Activated CD4-positive, alpha-beta T cell treated with anti-CD3 and anti-CD28 coated beads for 36 hours (primary cell): ENCODE data around the gene FGD6. TPM values are rescaled to one million over a fixed set of nuclear protein-coding genes. Genes with fewer than 3 reads are reported as not detected.
"Not testable (repeated sequence)": the region's sequence is repeated elsewhere in the genome, so short reads cannot be mapped to it uniquely, and the experiment has no call there.

Source experiments
- ATAC-seq: fragments of 200-7000 bp; cut with Tn5 transposase; one replicate; pipeline ENCODE4 v1.10.0; 2021; ENCODE audit warnings: mild to moderate bottlenecking, moderate library complexity
- CTCF ChIA-PET: fragments of 350-600 bp; sonication (Branson Sonifier 250); formaldehyde crosslinking; loops from one replicate; lab custom pipeline; 2021; ENCODE audit warnings: antibody characterized with exemption; lab: Charles Lee
- POLR2A ChIA-PET: fragments of 350-600 bp; sonication (Branson Sonifier 250); formaldehyde crosslinking; loops from one replicate; lab custom pipeline; 2021; ENCODE audit warnings: antibody characterized with exemption, inconsistent platforms; lab: Charles Lee
- DNase-seq: peaks from one replicate; pipeline ENCODE4 v3.0.0-alpha.2; 2020
- H3K27ac Mint-ChIP-seq: one replicate; pipeline ENCODE4 v1.8.0; 2021; ENCODE audit warnings: mixed read lengths
- H3K27me3 Mint-ChIP-seq: one replicate; pipeline ENCODE4 v1.8.0; 2021; ENCODE audit warnings: mixed read lengths
- H3K36me3 Mint-ChIP-seq: one replicate; pipeline ENCODE4 v1.8.0; 2021; ENCODE audit warnings: low read depth, mixed read lengths
- H3K4me1 Mint-ChIP-seq: one replicate; pipeline ENCODE4 v1.8.0; 2021; ENCODE audit warnings: mixed read lengths
- H3K4me3 Mint-ChIP-seq: one replicate; pipeline ENCODE4 v1.8.0; 2021; ENCODE audit warnings: mild to moderate bottlenecking, moderate library complexity, mixed read lengths
- H3K9me3 Mint-ChIP-seq: one replicate; pipeline ENCODE4 v1.8.0; 2021; ENCODE audit warnings: low read depth, mixed read lengths
- intact Hi-C, 2 experiments: fragments of 100-400 bp; cut with DNase I in 1 of 2; cut with micrococcal nuclease in 1 of 2; formaldehyde crosslinking; loops; one replicate each; pipeline versions ENCODE4 v1.14.2 to v1.15.1; 2022 to 2024; cut with DNase I, micrococcal nuclease
- total RNA-seq, 2 experiments: library from RNA; stranded (reverse); gene quantifications; one replicate each; pipeline ENCODE4 v1.2.3, GENCODE V29; 2021

Gene FGD6
- total RNA-seq, 2 experiments from 2014 or later: 1.1 to 1.3 TPM

DNA sequence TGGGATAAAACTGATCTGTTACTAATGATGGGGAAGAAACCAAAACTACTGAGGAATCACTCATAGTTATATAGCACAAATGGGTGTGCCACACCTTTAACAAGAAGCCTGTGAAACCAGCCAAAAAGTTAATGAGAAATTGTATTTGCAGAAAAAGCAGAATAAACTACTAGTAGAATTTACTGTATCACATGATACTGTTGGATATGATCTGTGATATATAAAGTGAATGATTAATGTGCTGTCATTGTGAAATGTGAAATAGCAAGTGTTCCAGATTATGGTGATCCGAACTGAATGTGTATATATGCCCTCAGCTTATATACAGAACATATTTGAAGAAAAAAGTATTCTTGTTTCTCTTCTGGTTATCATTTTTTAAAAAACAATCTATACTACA is 30.8 kb upstream of the FGD6 start:
- H3K27me3 Mint-ChIP-seq: no peaks in the 10 kb centered on the region
- H3K4me3 Mint-ChIP-seq: no peak overlapping the region
- intact Hi-C loops: no loop called here
- no peak for ATAC-seq
- H3K27ac Mint-ChIP-seq: no peak overlapping the region
- POLR2A ChIA-PET: no interaction called here
- peaks cover 17% of the 10 kb centered on the region for H3K4me1 Mint-ChIP-seq
- DNase-seq: no peak
- peaks cover 17% of the 10 kb centered on the region for H3K36me3 Mint-ChIP-seq
- CTCF ChIA-PET: no interaction called here
- no peaks in the 10 kb centered on the region for H3K9me3 Mint-ChIP-seq

DNA sequence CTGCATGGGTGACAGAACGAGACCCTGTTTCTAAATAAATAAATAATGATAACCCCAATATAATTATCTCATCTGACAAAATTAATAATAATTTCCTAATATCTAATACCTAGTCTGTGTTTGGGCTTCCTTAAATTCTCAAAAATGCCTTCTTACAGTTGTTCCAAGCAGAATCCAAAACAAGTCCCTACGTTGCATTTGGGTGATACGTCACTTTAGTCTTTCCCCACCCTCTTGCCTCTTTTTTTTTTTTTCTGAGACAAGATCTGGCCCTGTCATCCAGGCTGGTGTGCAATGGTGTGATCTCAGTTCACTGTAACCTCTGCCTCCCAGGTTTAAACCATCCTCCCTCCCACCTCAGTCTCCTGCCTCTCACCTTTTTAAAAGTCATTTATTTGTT is 27.1 kb upstream of the FGD6 start:
- Mint-ChIP-seq H3K27ac (no peak overlapping the region), H3K4me3 (no peak overlapping the region), H3K9me3 (no peaks in the 10 kb centered on the region), H3K4me1 (peaks cover 28% of the 10 kb centered on the region), H3K27me3 (no peaks in the 10 kb centered on the region), H3K36me3 (peaks cover 18% of the 10 kb centered on the region)
- intact Hi-C loops: no loop called here
- ATAC-seq (no peak), DNase-seq (no peak)
- ChIA-PET CTCF (interaction anchor here (1.0 to 1.1 kb wide), 2 partner anchors 30 to 52 kb away, joined by 3 read pairs; no protein-coding TSS in a partner anchor), POLR2A (no interaction called here)

DNA sequence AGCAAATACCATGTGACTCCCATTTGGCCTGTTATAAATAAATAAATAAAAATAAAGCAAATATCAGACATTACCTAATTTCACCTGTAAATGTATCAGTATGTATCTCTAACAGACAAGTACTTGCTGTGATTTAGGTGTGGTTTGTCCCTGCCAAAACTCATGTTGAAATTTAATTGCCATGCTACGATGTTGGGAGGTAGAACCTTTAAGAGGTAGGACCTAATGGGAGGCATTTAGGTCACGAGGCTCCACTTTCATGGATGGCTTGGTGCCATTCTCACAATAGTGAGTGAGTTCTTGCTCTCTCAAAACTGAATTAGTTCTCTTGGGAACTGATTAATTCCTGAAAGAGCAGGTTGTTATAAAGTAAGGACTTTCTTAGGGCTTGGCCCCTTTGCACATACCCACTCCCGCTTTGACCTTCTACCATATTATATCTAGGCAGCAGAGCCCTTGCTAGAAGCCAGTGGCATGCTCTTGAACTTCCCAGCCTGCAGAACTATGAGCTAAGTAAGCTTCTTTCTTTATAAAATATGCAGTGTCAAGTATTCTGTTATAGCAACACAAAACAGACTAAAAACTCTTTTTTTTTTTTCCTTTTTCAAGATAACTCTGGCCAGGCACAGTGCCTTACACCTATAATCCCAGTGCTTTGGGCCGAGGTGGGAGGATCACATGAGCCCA is 26.4 kb upstream of the FGD6 start:
- DNase-seq (no peak), ATAC-seq (no peak)
- Mint-ChIP-seq H3K36me3 (peaks cover 18% of the 10 kb centered on the region), H3K4me1 (peaks cover 31% of the 10 kb centered on the region), H3K4me3 (no peak overlapping the region), H3K27me3 (no peaks in the 10 kb centered on the region), H3K27ac (no peak overlapping the region), H3K9me3 (no peaks in the 10 kb centered on the region)
- intact Hi-C loops: no loop called here
- ChIA-PET CTCF (interaction anchor here (1.0 kb wide), 1 partner anchor 22 kb away, joined by 3 read pairs; no protein-coding TSS in a partner anchor), POLR2A (no interaction called here)

DNA sequence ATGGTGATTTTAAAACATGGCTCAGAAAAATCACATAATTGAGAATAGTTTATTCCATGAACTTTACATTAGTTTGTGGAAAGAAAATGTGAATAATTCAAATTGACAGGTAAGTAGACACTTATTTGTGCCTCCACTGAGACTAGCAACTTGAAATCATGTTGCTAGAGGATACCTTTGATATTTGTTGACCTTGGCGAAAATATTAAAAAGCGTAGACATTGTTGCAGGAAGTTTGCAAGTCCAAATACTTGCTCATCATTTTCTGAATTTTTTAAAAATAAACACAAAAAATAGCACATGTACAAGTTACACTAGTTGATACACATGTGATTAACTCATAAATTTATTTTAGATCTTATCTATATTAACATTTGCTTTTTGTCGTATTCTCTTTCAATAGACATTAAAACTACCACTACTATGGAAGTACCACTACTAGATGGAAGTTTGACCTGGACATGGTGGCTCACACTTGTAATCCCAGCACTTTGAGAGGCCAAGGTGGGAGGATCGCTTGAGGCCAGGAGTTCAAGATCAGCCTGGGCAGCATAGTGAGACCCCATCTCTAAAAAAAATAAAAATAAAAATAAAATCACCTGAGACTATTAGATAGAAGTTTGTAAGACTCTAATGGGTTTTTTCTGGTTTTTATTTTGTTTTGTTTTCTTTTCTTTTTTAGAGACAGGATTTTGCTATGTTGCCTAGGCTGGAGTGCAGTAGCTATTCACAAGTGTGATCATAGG is 24.7 kb upstream of the FGD6 start:
- Mint-ChIP-seq H3K27ac (no peak overlapping the region), H3K27me3 (no peaks in the 10 kb centered on the region), H3K36me3 (peaks cover 26% of the 10 kb centered on the region), H3K4me3 (no peak overlapping the region), H3K9me3 (no peaks in the 10 kb centered on the region), H3K4me1 (peaks cover 40% of the 10 kb centered on the region)
- ChIA-PET CTCF (no interaction called here), POLR2A (no interaction called here)
- DNase-seq: no peak
- intact Hi-C loops: no loop called here
- ATAC-seq: no peak

DNA sequence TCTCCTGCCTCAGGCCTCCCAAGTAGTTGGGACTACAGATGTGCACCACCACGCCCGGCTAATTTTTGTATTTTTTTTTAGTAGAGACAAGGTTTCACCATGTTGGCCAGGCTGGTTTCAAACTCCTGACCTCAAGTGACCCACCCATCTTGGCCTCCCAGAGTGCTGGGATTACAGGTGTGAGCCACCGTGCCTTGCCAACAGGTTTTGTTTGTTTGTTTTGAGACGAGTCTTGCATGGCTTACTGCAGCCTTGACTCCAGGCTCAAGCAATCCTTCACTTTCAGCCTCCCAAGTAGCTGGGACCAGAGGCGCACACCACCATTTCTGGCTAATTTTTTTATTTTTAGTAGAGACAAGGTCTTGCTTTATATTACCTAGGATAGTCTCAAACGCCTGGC is 23.9 kb upstream of the FGD6 start:
- H3K9me3 Mint-ChIP-seq, intact Hi-C loops, H3K27me3 Mint-ChIP-seq, ATAC-seq, H3K4me3 Mint-ChIP-seq, H3K27ac Mint-ChIP-seq, DNase-seq, POLR2A ChIA-PET: not testable (repeated sequence)
- CTCF ChIA-PET: interaction anchor here (1.1 kb wide), 1 partner anchor 294 kb away, joined by 3 read pairs; no protein-coding TSS in a partner anchor
- peaks cover 34% of the 10 kb centered on the region for H3K4me1 Mint-ChIP-seq
- peaks cover 30% of the 10 kb centered on the region for H3K36me3 Mint-ChIP-seq

DNA sequence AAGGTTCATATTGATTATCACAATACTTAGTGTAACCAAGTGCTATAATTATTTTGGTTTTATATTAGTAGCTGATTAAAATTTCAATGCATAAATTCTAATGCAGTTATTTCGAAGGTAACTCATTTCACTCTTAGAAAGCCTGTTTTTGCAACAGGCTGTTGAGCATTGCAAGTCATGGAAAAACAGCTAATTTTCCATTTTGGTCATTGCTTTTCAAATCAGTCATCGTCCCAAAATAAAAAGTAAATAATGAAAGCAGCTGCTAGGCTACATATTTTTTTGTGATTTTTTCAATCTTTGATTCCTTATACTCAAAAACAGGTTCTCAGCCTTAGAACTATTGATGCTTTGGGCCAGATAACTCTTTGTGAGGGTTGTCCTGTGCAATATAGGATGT is 23.3 kb upstream of the FGD6 start:
- POLR2A ChIA-PET: no interaction called here
- H3K27me3 Mint-ChIP-seq: no peaks in the 10 kb centered on the region

DNA sequence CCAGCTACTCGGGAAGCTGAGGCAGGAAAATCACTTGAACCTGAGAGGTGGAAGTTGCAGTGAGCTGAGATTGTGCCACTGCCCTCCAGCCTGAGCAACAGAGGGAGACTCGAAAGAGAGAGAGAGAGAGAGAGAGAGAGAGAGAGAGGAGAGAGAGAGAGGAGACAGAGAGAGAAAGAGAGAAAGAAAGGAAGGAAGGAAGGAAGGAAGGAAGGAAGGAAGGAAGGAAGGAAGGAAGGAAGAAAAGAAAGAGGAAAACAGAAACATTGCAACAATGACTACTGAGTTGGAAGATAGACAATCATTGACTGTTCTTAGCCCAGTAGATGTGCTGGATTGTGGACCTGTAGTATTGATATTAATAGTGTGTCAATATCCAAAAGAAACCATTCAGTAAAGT is 22.6 kb upstream of the FGD6 start:
- DNase-seq, H3K27me3 Mint-ChIP-seq, H3K4me3 Mint-ChIP-seq, H3K9me3 Mint-ChIP-seq, ATAC-seq, intact Hi-C loops: not testable (repeated sequence)
- Mint-ChIP-seq H3K27ac (peak overlapping the region; percentile 6), H3K4me1 (peaks cover 26% of the 10 kb centered on the region), H3K36me3 (peaks cover 33% of the 10 kb centered on the region)
- POLR2A ChIA-PET: interaction anchor here (1.2 kb wide), 1 partner anchor 23 kb away, joined by 4 read pairs; the partner anchor contains the start of genes FGD6 and VEZT
- CTCF ChIA-PET: interaction anchor here (0.5 to 1.9 kb wide), 5 partner anchors 10 to 295 kb away, joined by 3 to 5 read pairs (median 4); partner anchors contain the start of gene FGD6

More for the DNA sequence above, 23.3 kb upstream of the FGD6 start:
- Mint-ChIP-seq H3K9me3 (no peaks in the 10 kb centered on the region), H3K27ac (no peak overlapping the region), H3K4me3 (no peak overlapping the region), H3K36me3 (peaks cover 33% of the 10 kb centered on the region), H3K4me1 (peaks cover 31% of the 10 kb centered on the region)
- CTCF ChIA-PET: interaction anchor here (1.1 to 1.9 kb wide), 2 partner anchors 14 to 294 kb away, joined by 3 to 4 read pairs; no protein-coding TSS in a partner anchor
- intact Hi-C loops: no loop called here
- ATAC-seq (no peak), DNase-seq (no peak)

DNA sequence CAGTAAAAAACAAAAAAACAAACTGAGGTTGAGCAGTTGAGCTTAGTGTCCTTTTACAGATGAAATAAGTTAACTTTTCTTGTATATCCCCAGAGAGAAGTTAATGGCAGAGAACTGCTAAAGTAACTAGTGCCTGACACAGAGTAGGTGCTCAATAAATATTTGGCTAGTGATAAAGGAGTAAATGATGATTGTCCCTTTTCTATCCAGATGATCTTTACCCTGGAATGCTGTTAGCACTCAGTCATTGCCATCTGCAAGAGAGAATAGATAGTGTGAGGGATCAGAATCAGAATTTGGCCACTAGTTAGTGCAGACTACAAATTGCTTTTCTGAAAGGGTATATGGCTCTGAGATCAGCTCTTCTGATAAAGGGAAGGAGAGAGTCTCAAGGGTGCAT is 21.9 kb upstream of the FGD6 start:
- H3K4me3 Mint-ChIP-seq: no peak overlapping the region

DNA sequence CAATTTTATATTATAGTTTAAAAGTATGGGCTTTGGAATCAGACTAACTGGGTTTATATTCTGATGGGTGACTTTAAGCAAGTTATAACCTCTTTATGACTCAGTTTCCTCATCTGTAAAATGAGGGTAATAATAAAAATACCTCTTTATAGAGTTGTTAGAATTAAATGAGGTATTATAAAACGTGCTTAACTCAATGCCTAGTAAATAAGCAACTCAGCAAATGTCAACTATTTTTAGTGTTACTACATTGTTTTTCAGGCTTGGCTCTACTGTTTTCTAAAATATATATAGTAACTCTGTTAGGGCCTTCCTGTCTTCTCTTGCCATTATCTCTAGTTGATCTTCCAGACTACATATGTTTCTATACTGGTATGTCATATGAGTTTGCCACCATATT is 20.9 kb upstream of the FGD6 start:
- Mint-ChIP-seq H3K9me3 (no peaks in the 10 kb centered on the region), H3K4me1 (peaks cover 23% of the 10 kb centered on the region), H3K4me3 (no peak overlapping the region), H3K36me3 (peaks cover 27% of the 10 kb centered on the region), H3K27ac (no peak overlapping the region), H3K27me3 (no peaks in the 10 kb centered on the region)
- intact Hi-C loops: no loop called here
- ATAC-seq (no peak), DNase-seq (no peak)
- ChIA-PET POLR2A (no interaction called here), CTCF (interaction anchor here (0.8 to 1.6 kb wide), 2 partner anchors 21 to 28 kb away, joined by 3 read pairs; partner anchors contain the start of genes FGD6 and VEZT)

More for the DNA sequence above, 21.9 kb upstream of the FGD6 start:
- ChIA-PET CTCF (interaction anchor here (0.5 to 1.9 kb wide), 4 partner anchors 10 to 121 kb away, joined by 3 to 5 read pairs (median 4); partner anchors contain the start of gene FGD6), POLR2A (interaction anchor here (1.2 kb wide), 1 partner anchor 22 kb away, joined by 4 read pairs; the partner anchor contains the start of genes FGD6 and VEZT)
- Mint-ChIP-seq H3K36me3 (peaks cover 30% of the 10 kb centered on the region), H3K4me1 (peaks cover 23% of the 10 kb centered on the region), H3K9me3 (no peaks in the 10 kb centered on the region), H3K27me3 (no peaks in the 10 kb centered on the region), H3K27ac (no peak overlapping the region)
- intact Hi-C loops: no loop called here
- ATAC-seq (no peak), DNase-seq (no peak)

DNA sequence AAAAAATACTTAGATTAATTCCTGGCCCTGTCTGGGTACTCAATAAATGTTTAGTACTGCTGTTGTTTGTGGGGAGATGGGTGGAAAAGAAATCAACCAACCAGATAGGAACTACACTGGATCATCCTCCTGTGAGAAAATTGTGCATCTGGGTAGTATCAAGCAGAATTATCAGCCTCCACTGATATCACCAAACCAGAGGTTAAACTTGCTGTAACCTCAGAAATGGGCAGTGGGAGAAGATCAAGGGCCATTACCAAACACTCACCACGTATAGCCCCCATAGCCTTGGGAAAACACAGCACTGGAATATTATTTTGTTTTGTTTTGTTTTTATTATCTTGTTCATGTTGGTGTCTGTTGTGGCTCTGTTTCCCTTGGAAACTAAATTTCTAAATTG is 20.0 kb upstream of the FGD6 start:
- Mint-ChIP-seq H3K4me3 (no peak overlapping the region), H3K9me3 (no peaks in the 10 kb centered on the region), H3K27ac (no peak overlapping the region), H3K36me3 (peaks cover 27% of the 10 kb centered on the region), H3K4me1 (peaks cover 25% of the 10 kb centered on the region), H3K27me3 (no peaks in the 10 kb centered on the region)
- intact Hi-C loops: no loop called here
- CTCF ChIA-PET: interaction anchor here (1.6 kb wide), 1 partner anchor 29 kb away, joined by 3 read pairs; no protein-coding TSS in a partner anchor
- POLR2A ChIA-PET: no interaction called here
- DNase-seq (no peak), ATAC-seq (no peak)

DNA sequence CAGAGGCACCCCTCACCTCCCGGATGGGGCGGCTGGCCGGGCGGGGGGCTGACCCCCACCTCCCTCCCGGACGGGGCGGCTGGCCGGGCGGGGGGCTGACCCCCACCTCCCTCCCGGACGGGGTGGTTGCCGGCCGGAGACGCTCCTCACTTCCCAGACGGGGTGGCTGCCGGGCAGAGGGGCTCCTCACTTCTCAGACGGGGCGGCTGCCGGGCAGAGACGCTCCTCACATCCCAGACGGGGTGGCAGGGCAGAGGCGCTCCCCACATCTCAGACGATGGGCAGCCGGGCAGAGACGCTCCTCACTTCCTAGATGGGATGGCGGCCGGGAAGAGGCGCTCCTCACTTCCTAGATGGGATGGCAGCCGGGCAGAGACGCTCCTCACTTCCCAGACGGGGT is 18.4 kb upstream of the FGD6 start:
- H3K9me3 Mint-ChIP-seq, DNase-seq, H3K4me3 Mint-ChIP-seq, H3K27me3 Mint-ChIP-seq, intact Hi-C loops, H3K27ac Mint-ChIP-seq, ATAC-seq, POLR2A ChIA-PET, CTCF ChIA-PET: not testable (repeated sequence)
- Mint-ChIP-seq H3K4me1 (peaks cover 27% of the 10 kb centered on the region), H3K36me3 (peaks cover 18% of the 10 kb centered on the region)
